Prostate gland (tissue), 2 donors: ENCODE measurements around the gene PIGM. TPM values are rescaled to one million over a fixed set of nuclear protein-coding genes. Genes with fewer than 3 reads are reported as not detected.
A peak's percentile ranks its signal among the peaks of the same experiment; 100 is the strongest.

Experiments
- DNase-seq: peaks from one replicate; pipeline ENCODE4 v3.0.0-alpha.2; 2019; ENCODE audit warnings: low spot score
- H3K27ac ChIP-seq, 2 donors: fragments of 200-600 bp; sonication (generic); 2 replicates each; pipeline ENCODE4 v1.5.1; 2017 to 2019
- H3K27me3 ChIP-seq: fragments of 200-600 bp; sonication (generic); replicated peaks from 2 replicates; pipeline ENCODE4 v1.5.1; 2019; ENCODE audit not compliant: insufficient read depth
- H3K36me3 ChIP-seq, 2 donors: fragments of 200-600 bp; sonication (generic); 1 replicate in 1 of 2; 2 replicates in 1 of 2; pipeline versions ENCODE4 v1.5.1 to v1.8.1; 2017 to 2019
- H3K4me1 ChIP-seq: fragments of 200-600 bp; sonication (generic); replicated peaks from 2 replicates; pipeline ENCODE4 v1.5.1; 2019
- H3K4me3 ChIP-seq, 2 donors: fragments of 200-600 bp; sonication (generic); 2 replicates each; pipeline ENCODE4 v1.5.1; 2017 to 2019
- H3K9me3 ChIP-seq: fragments of 200-600 bp; sonication (generic); 2 replicates; pipeline ENCODE4 v1.5.1; 2017
- POLR2A ChIP-seq: fragments of 450-650 bp; IDR thresholded peaks from one replicate; pipeline ENCODE4 v1.6.1; 2016; ENCODE audit warnings: antibody characterized with exemption, mild to moderate bottlenecking
- POLR2AphosphoS5 ChIP-seq: sonication (generic); formaldehyde crosslinking; IDR thresholded peaks from one replicate; pipeline ENCODE4 v1.6.1; 2017; ENCODE audit warnings: antibody characterized with exemption
- WGBS: methylation state at CpG from one replicate; pipeline ENCODE4 v1.1.5; 2018; 5-methylcytosine and 5-hydroxymethylcytosine counted together
- intact Hi-C: fragments of 100-400 bp; cut with DNase I; formaldehyde crosslinking; loops from one replicate; pipeline ENCODE4 v1.14.2; 2022
- total RNA-seq, 2 donors: library from RNA; depleted of rRNA; stranded (reverse); fragments of >200 nt; gene quantifications; one replicate each; pipeline ENCODE4 v1.1.0, GENCODE V29; 2016
- TF ChIP-seq, protein P1 (sequence below), 4 experiments: fragments of 200-600 bp in 2 of 4; fragments of 450-650 bp in 2 of 4; sonication (generic) in 2 of 4; IDR thresholded peaks; 1 replicate in 3 of 4; 2 replicates in 1 of 4; pipeline ENCODE4 v1.5.1; 2016 to 2019; ENCODE audit warnings: antibody characterized with exemption in 4 of 4, mild to moderate bottlenecking in 2 of 4, moderate library complexity in 2 of 4

The PIGM gene
- total RNA-seq, 2 donors from 2014 or later: 5.9 to 8.4 TPM

DNA sequence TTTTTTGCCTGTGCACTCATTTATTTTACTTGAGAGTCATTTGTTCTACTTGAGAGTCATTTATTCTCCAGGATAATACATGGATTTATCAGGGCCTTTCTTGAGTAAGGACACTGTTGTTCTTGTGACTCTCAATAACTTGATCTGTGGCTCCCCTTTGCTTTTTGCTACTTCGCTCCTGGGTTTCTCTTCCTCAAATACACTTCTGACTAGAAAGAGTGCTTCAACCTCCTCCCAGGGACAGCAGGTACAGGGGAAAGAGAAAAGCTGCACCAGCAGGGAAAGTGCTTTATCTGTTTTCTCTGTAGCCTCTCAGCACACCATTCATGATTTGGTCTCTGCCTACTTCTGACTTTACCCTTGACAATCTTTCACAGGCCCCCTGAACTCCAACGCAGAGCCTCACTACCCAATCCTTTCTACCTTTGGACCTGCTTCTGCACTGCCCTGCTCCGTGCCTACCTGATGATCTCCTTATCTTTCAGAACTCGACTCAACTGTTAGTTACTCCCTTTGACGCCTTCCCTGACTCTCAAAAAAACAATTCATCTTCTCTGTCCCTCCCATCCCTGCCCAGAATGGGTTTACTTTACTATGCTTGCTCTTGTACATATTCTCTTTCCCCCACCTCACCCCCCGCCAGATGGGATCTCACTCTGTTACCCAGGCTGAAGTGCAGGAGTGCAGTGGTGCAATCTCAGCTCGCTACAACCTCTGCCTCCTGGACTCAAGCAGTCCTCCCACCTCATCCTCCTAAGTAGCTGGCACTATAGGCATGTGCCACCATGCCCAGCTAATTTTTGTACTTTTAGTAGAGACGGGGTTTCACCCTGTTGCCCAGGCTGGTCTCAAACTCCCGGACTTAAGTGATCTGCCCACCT, 15.6 kb upstream of the PIGM start:
- no peak overlapping the region for H3K27ac ChIP-seq
- intact Hi-C loops: loop anchor here (5.0 kb wide), 1 partner anchor 35 kb away; the partner anchor contains the start of gene KCNJ9
- H3K4me3 ChIP-seq: no peak overlapping the region
- no peaks in the 10 kb centered on the region for H3K36me3 ChIP-seq
- no peaks in the 10 kb centered on the region for H3K27me3 ChIP-seq
- TF ChIP-seq POLR2AphosphoS5: no peak
- TF ChIP-seq, protein P1, sequence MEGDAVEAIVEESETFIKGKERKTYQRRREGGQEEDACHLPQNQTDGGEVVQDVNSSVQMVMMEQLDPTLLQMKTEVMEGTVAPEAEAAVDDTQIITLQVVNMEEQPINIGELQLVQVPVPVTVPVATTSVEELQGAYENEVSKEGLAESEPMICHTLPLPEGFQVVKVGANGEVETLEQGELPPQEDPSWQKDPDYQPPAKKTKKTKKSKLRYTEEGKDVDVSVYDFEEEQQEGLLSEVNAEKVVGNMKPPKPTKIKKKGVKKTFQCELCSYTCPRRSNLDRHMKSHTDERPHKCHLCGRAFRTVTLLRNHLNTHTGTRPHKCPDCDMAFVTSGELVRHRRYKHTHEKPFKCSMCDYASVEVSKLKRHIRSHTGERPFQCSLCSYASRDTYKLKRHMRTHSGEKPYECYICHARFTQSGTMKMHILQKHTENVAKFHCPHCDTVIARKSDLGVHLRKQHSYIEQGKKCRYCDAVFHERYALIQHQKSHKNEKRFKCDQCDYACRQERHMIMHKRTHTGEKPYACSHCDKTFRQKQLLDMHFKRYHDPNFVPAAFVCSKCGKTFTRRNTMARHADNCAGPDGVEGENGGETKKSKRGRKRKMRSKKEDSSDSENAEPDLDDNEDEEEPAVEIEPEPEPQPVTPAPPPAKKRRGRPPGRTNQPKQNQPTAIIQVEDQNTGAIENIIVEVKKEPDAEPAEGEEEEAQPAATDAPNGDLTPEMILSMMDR (IDR thresholded peaks at IDR 0.05): no peak
- TF ChIP-seq POLR2A: no peak
- no peaks in the 10 kb centered on the region for H3K4me1 ChIP-seq
- no peaks in the 10 kb centered on the region for H3K9me3 ChIP-seq
- no peak for DNase-seq
- 71% methylated on average over 9 of the region's 9 CpGs for WGBS

DNA sequence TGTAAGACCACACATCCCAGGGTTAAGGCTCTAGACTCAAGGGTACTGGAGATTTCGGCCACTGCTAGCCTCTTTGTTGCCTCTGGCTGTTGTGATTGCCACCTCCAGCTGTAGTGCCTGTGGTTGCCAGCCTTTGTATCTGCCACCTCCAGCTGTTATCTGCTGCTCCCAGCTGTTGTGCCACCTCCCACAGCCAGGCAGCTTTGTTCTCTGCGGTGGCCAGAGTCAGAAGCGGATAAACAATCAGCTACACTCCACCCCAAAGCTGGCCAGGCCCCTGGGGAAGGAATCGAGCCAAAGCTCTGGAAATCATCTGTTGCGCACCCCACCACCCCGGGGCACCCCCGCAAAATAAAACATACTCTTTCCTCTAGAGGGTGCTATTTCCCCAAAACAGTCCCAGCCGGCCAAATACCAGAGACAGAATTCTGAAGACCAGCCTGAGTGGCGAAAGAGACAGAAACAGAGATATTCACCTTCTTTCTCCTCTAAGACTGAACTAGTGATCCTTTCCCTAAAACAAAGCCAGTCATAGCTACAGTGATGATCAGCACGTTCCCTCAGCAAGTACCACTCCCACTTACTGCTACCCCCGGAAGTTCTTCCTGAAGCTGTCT, 14.8 kb upstream of the PIGM start:
- no peak overlapping the region for H3K4me3 ChIP-seq
- H3K27me3 ChIP-seq: no peaks in the 10 kb centered on the region
- WGBS: 4% methylated on average over 11 of the region's 11 CpGs
- intact Hi-C loops: loop anchor here (5.0 kb wide), 1 partner anchor 36 kb away; the partner anchor contains the start of gene KCNJ9
- H3K9me3 ChIP-seq: no peaks in the 10 kb centered on the region
- H3K36me3 ChIP-seq: no peaks in the 10 kb centered on the region
- H3K4me1 ChIP-seq: no peaks in the 10 kb centered on the region
- H3K27ac ChIP-seq: no peak overlapping the region
- peak; percentile 5 for DNase-seq
- TF ChIP-seq, protein P1 (IDR thresholded peaks at IDR 0.05): peak in 3 of 4 experiments; percentile 59 to 68 (median 60)
- TF ChIP-seq POLR2AphosphoS5: no peak

DNA sequence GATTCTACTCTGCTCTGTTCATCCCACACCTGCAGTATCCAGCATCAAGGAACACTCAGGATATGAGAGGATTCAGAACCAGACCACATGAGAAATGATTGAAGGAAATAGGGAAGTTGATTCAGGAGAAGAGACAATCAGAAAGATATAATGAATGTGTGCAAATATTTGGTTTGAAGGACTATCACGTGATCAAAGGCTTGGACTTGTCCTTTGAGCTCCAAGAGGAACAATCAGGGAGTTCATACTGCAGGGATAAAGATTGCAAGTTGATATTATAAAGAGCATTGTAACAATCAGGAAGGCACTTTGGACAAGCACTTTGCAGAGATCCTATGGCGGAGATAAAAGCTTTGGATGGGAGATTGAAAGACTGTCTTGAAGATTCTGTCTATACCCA, 13.9 kb upstream of the PIGM start:
- Histone ChIP-seq H3K4me3 (no peak overlapping the region), H3K4me1 (no peaks in the 10 kb centered on the region), H3K27me3 (no peaks in the 10 kb centered on the region), H3K27ac (no peak overlapping the region), H3K9me3 (no peaks in the 10 kb centered on the region), H3K36me3 (no peaks in the 10 kb centered on the region)
- intact Hi-C loops: loop anchor here (5.0 kb wide), 1 partner anchor 37 kb away; the partner anchor contains the start of gene KCNJ9
- WGBS: 43% methylated on average over 2 of the region's 2 CpGs
- DNase-seq: no peak
- TF ChIP-seq POLR2AphosphoS5 (peak; percentile 14), POLR2A (no peak)

DNA sequence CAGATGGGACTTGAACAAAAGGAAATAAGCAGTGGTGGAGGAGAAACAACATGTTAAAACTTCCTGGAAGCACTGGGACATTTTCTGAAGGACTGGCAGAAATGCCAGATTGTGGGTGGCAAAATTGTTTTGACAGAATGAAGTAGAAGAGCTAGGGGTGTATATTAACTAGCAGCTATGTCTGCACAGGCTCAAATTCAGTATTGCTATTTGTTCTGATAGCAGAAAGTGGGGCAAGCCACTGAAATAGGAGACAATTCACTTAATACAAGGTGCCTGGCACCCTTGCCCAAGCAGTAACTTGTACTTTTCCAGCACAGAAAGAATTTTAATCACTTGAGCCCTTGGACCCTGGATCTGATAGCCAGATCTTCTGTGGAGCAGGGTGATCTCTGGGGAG, 11.8 kb upstream of the PIGM start:
- no peak for DNase-seq
- no peaks in the 10 kb centered on the region for H3K36me3 ChIP-seq
- no peaks in the 10 kb centered on the region for H3K27me3 ChIP-seq
- intact Hi-C loops: no loop called here
- H3K4me3 ChIP-seq: no peak overlapping the region
- TF ChIP-seq POLR2AphosphoS5: no peak
- no peak for TF ChIP-seq POLR2A
- TF ChIP-seq, protein P1 (IDR thresholded peaks at IDR 0.05): no peak
- H3K27ac ChIP-seq: no peak overlapping the region
- no peaks in the 10 kb centered on the region for H3K9me3 ChIP-seq
- no peaks in the 10 kb centered on the region for H3K4me1 ChIP-seq

DNA sequence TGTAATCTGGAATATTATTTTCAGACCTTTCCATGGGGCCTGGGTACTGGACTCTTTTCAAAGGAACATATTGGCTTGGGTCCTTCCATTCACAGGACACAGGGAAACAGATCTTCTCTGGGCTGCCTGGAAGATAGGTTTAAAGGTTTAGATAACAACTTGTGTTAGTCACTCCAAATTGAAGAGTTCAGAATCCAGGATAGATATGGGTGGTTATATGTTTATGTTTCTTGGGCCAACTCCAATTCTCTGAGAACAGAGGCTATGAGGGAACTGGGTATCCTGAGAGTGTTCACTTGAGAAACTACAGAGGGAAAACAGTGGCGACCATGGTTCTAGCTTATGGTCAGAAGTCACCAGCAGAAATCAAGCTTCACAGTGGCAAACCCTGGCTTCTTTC, 8.7 kb upstream of the PIGM start:
- Histone ChIP-seq H3K9me3 (no peaks in the 10 kb centered on the region), H3K4me3 (no peak overlapping the region), H3K36me3 (no peaks in the 10 kb centered on the region), H3K27me3 (no peaks in the 10 kb centered on the region), H3K4me1 (no peaks in the 10 kb centered on the region), H3K27ac (no peak overlapping the region)
- no peak for DNase-seq
- TF ChIP-seq, protein P1 (IDR thresholded peaks at IDR 0.05): no peak
- TF ChIP-seq POLR2AphosphoS5: no peak
- TF ChIP-seq POLR2A: no peak
- intact Hi-C loops: no loop called here
- WGBS: 72% methylated on average over 1 of the region's 1 CpG
